Endothelial cell of umbilical vein (primary cell): Measurements from ENCODE around the gene P2RY2.

Experiments
- EZH2 ChIP-seq: IDR thresholded peaks from 2 replicates; pipeline ENCODE4 v1.6.1; 2012; ENCODE audit warnings: borderline replicate concordance, low read depth, mild to moderate bottlenecking, moderate library complexity, low read length, inconsistent platforms; ENCODE audit not compliant: severe bottlenecking
- POLR2AphosphoS5 ChIP-seq: IDR thresholded peaks from 2 replicates; pipeline ENCODE4 v1.6.1; 2012; ENCODE audit warnings: low read depth, mild to moderate bottlenecking, control low read depth, low read length, moderate library complexity; ENCODE audit not compliant: insufficient read depth
- TF ChIP-seq, protein P1 (sequence below), 2 donors: IDR thresholded peaks; 1 replicate in 1 of 2; 2 replicates in 1 of 2; pipeline ENCODE4 v1.5.1; 2011; ENCODE audit warnings: low read length in 2 of 2, mild to moderate bottlenecking in 2 of 2, moderate library complexity in 2 of 2, control low read depth in 1 of 2, inconsistent platforms in 1 of 2, low read depth in 1 of 2; ENCODE audit not compliant: insufficient read depth in 1 of 2; ENCODE audit errors: extremely low read depth in 1 of 2

GRCh38 chr11:73274722-73275380 is 56.8 kb downstream of the P2RY2 start:
- TF ChIP-seq EZH2 (no peak), POLR2AphosphoS5 (no peak)
- TF ChIP-seq, protein P1, sequence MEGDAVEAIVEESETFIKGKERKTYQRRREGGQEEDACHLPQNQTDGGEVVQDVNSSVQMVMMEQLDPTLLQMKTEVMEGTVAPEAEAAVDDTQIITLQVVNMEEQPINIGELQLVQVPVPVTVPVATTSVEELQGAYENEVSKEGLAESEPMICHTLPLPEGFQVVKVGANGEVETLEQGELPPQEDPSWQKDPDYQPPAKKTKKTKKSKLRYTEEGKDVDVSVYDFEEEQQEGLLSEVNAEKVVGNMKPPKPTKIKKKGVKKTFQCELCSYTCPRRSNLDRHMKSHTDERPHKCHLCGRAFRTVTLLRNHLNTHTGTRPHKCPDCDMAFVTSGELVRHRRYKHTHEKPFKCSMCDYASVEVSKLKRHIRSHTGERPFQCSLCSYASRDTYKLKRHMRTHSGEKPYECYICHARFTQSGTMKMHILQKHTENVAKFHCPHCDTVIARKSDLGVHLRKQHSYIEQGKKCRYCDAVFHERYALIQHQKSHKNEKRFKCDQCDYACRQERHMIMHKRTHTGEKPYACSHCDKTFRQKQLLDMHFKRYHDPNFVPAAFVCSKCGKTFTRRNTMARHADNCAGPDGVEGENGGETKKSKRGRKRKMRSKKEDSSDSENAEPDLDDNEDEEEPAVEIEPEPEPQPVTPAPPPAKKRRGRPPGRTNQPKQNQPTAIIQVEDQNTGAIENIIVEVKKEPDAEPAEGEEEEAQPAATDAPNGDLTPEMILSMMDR (IDR thresholded peaks at IDR 0.05; ENCODE audit: extremely low read depth in 1 of 2, insufficient read depth in 1 of 2, low read depth in 1 of 2, low read length in 2 of 2), result no peak
